Activated CD4-positive, alpha-beta memory T cell treated with anti-CD3 and anti-CD28 coated beads for 36 hours (primary cell): ENCODE measurements around the gene TCL1B. TPM values are rescaled to one million over a fixed set of nuclear protein-coding genes. Genes with fewer than 3 reads are reported as not detected.
"Not testable (repeated sequence)": the region's sequence is repeated elsewhere in the genome, so short reads cannot be mapped to it uniquely, and the experiment has no call there.

Experiments used
- CTCF ChIA-PET: fragments of 350-600 bp; sonication (Branson Sonifier 250); formaldehyde crosslinking; loops from one replicate; lab custom pipeline; 2021; ENCODE audit warnings: antibody characterized with exemption, inconsistent platforms; lab: Charles Lee
- POLR2A ChIA-PET: fragments of 350-600 bp; sonication (Branson Sonifier 250); formaldehyde crosslinking; loops from one replicate; lab custom pipeline; 2021; ENCODE audit warnings: antibody characterized with exemption; lab: Charles Lee
- DNase-seq: peaks from one replicate; pipeline ENCODE4 v3.0.0-alpha.2; 2020
- H3K27ac Mint-ChIP-seq: one replicate; pipeline ENCODE4 v1.8.0; 2021; ENCODE audit warnings: mixed read lengths
- H3K27me3 Mint-ChIP-seq: one replicate; pipeline ENCODE4 v1.8.0; 2021; ENCODE audit warnings: mixed read lengths
- H3K36me3 Mint-ChIP-seq: one replicate; pipeline ENCODE4 v1.8.0; 2021; ENCODE audit warnings: mixed read lengths
- H3K4me1 Mint-ChIP-seq: one replicate; pipeline ENCODE4 v1.8.0; 2021; ENCODE audit warnings: low read depth, mixed read lengths
- H3K4me3 Mint-ChIP-seq: one replicate; pipeline ENCODE4 v1.8.0; 2021; ENCODE audit warnings: mild to moderate bottlenecking, mixed read lengths
- H3K9me3 Mint-ChIP-seq: one replicate; pipeline ENCODE4 v1.8.0; 2021; ENCODE audit warnings: mixed read lengths
- intact Hi-C: fragments of 100-400 bp; cut with micrococcal nuclease; formaldehyde crosslinking; loops from one replicate; pipeline ENCODE4 v1.15.1; 2023
- total RNA-seq, 2 experiments: library from RNA; stranded (reverse); gene quantifications; one replicate each; pipeline ENCODE4 v1.2.3, GENCODE V29; 2021

The TCL1B gene
- total RNA-seq, 2 experiments from 2014 or later: not detected

DNA sequence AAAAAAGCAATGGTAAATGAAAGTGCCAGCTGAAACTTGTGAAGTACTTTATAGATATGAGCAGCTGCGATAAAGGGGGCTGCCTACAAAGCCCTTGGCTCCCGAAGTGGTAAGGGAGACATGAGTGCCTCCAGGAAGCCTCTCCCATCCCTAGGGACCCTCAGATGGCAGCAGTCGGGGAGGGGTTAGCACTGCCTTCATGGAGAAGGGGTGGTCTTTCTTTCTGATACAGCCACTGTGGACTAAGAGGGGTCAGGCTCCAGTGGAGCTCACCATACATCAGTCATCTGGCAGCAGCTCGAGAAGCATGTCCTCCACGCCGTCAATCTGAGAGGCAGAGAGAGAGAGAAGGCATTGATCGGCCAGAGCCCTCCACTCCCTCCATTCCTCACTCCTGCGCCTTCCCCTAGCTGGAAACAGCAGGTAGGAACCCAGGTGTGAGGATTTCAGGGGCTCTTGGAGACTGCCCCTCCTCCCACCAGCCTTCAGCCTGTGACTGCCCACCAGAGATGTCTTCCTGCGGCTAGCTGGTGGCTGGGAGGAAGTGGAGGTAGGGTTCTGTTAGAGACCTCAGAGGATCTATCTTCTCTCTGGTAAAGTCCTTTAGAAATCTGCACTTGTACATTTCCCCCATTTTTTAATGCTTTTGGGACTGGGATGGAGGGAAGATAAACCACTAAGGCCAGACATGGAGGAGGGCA, 25.4 kb downstream of the TCL1B start:
- Mint-ChIP-seq H3K36me3 (no peaks in the 10 kb centered on the region), H3K9me3 (no peaks in the 10 kb centered on the region), H3K27me3 (peaks cover 23% of the 10 kb centered on the region), H3K4me3 (no peak overlapping the region), H3K4me1 (no peaks in the 10 kb centered on the region), H3K27ac (no peak overlapping the region)
- DNase-seq: no peak
- ChIA-PET POLR2A (no interaction called here), CTCF (no interaction called here)
- intact Hi-C loops: no loop called here

DNA sequence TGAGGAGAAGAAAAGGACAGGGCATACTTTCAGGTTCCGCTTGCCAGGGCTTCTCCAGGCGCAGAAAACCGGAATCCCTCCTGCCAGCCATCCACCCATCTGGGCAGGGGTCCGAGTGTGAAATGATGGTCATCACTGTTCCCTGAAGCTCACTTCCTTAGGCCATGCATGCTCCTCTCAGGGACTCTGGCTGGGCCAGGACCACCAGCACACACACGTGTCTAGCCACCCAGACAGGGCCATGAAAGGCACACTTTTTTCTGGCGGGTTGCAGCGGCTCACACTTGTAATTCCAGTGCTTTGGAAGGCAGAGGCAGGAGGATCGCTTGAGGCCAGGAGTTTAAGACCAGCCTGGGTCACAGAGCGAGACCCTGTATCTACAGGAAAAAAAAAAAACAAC, 26.2 kb downstream of the TCL1B start:
- Mint-ChIP-seq H3K9me3 (no peaks in the 10 kb centered on the region), H3K36me3 (no peaks in the 10 kb centered on the region), H3K27ac (no peak overlapping the region), H3K4me1 (no peaks in the 10 kb centered on the region), H3K4me3 (no peak overlapping the region), H3K27me3 (peaks cover 21% of the 10 kb centered on the region)
- POLR2A ChIA-PET: no interaction called here
- CTCF ChIA-PET: no interaction called here
- intact Hi-C loops: no loop called here
- no peak for DNase-seq

DNA sequence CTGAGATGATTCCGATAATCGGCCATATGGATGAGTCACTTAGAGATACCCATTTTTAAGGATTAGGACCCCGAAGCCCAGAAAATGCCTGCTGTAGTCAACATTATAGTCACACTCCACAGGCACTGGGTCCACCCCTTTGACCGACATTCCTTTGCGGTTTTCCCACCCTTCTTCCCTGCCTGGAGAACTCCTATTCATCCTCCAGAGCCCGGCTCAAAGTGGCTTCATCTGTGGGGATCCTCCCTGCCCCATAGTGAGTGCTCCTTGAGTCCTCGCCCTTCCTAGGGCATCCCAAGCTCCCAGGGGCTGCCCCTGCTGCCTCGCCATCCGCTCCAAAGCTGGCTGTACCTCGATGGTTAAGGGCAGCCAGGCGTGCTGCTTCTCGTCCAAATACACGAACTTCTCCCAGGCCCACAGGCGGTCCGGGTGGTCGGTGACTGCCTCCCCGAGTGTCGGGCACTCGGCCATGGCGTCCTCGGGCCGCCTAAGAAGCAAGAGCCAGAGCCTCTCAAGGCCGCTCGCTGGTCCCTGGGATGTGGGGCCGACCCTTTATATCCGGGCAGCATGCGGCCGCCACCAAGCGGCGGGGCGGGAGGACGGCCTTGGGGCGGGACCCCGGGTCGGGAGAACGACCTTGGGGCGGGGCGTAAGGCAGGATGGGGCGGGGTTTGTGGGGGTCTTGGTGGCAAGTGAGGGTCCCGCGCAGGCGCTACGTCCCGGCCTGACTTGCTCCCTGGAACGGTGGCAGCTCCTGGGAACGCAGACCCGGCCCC, 27.6 kb downstream of the TCL1B start, which contains the start of gene TCL1A:
Gene TCL1A (minus strand): TSS at position 530 of the 776 bp plus-strand sequence. CDS start 59 bp downstream, at position 471.
- CTCF ChIA-PET: no interaction called here
- Mint-ChIP-seq H3K36me3 (no peaks in the 10 kb centered on the region), H3K27me3 (peaks cover 18% of the 10 kb centered on the region)

DNA sequence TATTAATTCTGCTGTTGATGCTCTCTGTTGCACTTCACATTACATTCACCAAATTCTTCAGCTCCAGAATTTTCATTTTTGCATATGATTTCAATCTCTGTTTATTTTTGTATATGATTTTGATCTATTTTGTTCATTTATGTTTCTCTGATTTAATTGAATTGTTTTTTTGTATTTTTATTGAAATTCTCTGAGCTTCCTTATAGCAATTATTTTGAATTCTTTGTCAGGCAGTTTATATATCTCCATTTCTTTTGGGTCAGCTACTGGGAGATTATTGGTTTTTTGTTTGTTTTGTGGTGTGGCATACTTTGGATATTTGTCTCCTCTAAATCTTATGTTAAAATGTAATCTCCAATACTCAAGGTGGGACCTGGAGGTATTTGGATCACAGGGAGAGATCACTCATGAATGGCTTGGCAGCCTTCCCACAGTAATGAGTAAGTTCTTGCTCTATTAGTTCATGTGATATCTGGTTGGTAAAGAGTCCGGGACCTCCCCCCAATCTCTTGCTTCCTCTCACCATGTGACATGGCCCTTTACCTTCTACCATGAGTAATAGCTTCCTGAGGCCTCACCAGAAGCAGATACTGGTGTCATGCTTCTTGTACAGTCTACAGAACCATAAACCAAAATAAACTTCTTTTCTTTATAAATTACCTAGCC, 36.4 kb downstream of the TCL1B start:
- intact Hi-C loops: no loop called here
- H3K4me3 Mint-ChIP-seq: no peak overlapping the region
- CTCF ChIA-PET: no interaction called here
- POLR2A ChIA-PET: no interaction called here
- H3K9me3 Mint-ChIP-seq: peaks cover 10% of the 10 kb centered on the region
- DNase-seq: no peak
- H3K27me3 Mint-ChIP-seq: peaks cover 17% of the 10 kb centered on the region
- H3K4me1 Mint-ChIP-seq: no peaks in the 10 kb centered on the region
- H3K36me3 Mint-ChIP-seq: no peaks in the 10 kb centered on the region
- no peak overlapping the region for H3K27ac Mint-ChIP-seq

More for the DNA sequence above, 27.6 kb downstream of the TCL1B start, which contains the start of gene TCL1A:
- no peaks in the 10 kb centered on the region for H3K9me3 Mint-ChIP-seq
- H3K27ac Mint-ChIP-seq: no peak within 1 kb of the TSS
- intact Hi-C loops: no loop called here
- H3K4me3 Mint-ChIP-seq: no peak within 1 kb of the TSS
- POLR2A ChIA-PET: no interaction called here
- no peak for DNase-seq
- no peaks in the 10 kb centered on the region for H3K4me1 Mint-ChIP-seq

DNA sequence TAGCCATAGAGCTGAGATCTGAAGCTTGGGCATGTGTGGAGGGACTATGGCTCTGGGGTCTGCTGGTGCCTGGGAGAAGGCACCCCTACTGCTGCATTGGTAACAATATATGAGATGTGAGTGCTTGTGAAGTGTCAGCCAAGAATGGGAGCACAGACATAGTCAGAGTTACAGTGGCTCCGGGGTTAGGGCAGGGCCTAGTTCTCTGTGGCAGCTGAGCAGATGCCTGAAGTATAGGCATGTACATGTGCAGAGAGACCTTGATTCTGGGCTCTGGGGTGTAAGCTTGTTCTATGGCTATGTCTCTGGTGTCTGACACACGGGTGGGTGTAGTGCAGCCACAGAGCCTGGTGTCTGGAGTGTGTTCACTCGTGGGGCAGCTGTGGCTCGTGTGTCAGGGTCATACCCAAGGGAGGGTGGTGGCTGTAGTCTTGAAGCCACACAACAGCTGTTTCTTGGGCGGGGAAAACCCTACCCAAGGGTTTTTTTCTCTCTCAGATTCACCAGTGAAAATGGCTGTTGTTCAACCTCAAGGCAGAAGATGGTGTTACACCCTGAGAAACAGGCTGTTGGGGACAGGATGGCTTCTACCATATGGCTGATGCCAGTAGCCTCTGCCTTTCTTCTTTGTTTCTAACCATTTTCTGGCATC, 39.6 kb downstream of the TCL1B start:
- POLR2A ChIA-PET: no interaction called here

DNA sequence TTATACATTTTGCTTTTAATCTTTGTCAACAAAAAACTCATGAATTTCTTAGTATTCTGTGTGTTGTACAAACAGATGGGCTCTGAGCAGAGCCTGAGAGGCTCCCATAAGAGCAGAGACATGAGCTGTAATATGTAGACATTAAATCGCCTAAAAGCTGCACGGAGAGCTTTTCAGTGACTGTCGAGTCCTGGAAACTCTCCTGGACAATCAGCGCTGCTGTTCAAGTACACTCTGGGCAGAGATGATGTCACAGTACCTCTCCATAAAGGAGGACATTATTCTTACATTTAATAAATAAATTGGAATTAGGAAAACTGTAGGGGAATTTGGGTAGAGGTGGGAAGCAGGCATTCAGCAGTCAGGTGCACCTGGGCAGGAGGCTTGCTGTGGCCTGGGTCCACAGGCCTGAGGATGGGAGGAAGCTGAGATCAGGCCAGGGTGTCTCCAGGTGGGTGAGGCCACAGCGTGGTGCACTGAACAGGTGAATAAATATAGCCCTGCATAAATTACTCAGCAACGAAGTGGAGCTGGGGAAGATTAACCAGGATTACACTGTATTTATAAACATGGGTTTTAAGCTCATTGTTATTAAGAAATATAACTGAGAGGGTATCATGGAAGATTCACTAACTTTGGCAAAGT, 41.0 kb downstream of the TCL1B start:
- ChIA-PET CTCF (no interaction called here), POLR2A (no interaction called here)
- peaks cover 7% of the 10 kb centered on the region for H3K9me3 Mint-ChIP-seq
- H3K36me3 Mint-ChIP-seq: no peaks in the 10 kb centered on the region
- no peak overlapping the region for H3K4me3 Mint-ChIP-seq
- no peak for DNase-seq
- no peak overlapping the region for H3K27ac Mint-ChIP-seq
- intact Hi-C loops: no loop called here
- H3K27me3 Mint-ChIP-seq: peaks cover 38% of the 10 kb centered on the region
- no peaks in the 10 kb centered on the region for H3K4me1 Mint-ChIP-seq

More for the DNA sequence above, 39.6 kb downstream of the TCL1B start:
- peaks cover 35% of the 10 kb centered on the region for H3K27me3 Mint-ChIP-seq
- intact Hi-C loops: no loop called here
- no peak overlapping the region for H3K27ac Mint-ChIP-seq
- CTCF ChIA-PET: no interaction called here
- H3K36me3 Mint-ChIP-seq: no peaks in the 10 kb centered on the region
- no peak for DNase-seq
- H3K4me3 Mint-ChIP-seq: no peak overlapping the region
- H3K4me1 Mint-ChIP-seq: no peaks in the 10 kb centered on the region
- peaks cover 10% of the 10 kb centered on the region for H3K9me3 Mint-ChIP-seq

DNA sequence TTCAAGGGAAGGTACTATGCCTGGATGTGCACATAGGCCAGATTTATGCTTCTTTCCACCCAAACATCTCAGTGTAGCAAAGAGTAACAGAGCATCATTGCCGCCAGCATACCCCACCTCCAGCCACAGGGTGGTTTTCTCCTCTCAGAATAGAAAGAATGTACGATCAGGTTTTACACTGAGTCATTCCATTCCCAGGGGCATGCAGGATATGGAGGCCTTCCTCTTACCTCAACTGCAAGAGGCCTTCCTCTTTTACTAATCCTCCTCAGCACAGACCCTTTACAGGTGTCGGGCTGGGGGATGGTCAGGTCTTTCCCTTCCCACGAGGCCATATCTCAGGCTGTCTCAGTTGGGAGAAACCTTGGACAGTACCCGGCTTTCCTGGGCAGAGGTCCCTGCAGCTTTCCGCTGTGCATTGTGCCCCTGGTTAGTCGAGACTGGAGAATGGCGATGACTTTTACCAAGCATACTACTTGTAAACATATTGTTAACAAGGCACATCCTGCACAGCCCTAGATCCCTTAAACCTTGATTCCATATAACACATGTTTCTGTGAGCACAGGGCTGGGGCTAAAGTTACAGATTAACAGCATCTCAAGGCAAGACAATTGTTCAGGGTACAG, 43.3 kb downstream of the TCL1B start:
- H3K27ac Mint-ChIP-seq, POLR2A ChIA-PET, CTCF ChIA-PET, H3K4me3 Mint-ChIP-seq, H3K36me3 Mint-ChIP-seq, DNase-seq, intact Hi-C loops, H3K9me3 Mint-ChIP-seq, H3K4me1 Mint-ChIP-seq: not testable (repeated sequence)
- peaks cover 41% of the 10 kb centered on the region for H3K27me3 Mint-ChIP-seq

DNA sequence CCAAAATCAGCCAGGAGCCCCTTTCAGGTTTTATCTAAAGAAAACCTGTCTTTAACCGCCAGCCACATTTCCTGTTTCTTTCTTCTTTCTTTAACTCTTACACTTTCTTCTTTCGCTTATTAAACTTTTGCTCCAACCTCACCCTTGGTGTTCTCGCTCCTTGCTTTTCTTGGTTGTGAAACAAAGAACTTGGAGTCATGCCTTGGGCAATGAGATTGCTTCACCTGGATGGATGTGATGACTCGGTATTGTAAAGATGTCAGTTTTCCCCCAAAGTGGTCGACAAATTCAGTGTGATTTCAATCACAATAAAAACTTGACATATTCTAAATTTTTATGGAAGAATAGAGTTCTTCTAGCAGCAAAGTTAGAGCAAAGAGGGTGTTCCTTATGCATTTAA, 43.9 kb downstream of the TCL1B start:
- POLR2A ChIA-PET: no interaction called here
- intact Hi-C loops: no loop called here
- H3K4me3 Mint-ChIP-seq: no peak overlapping the region
- CTCF ChIA-PET: no interaction called here
- no peak for DNase-seq
- peaks cover 38% of the 10 kb centered on the region for H3K27me3 Mint-ChIP-seq
- H3K27ac Mint-ChIP-seq: no peak overlapping the region
- no peaks in the 10 kb centered on the region for H3K9me3 Mint-ChIP-seq
- no peaks in the 10 kb centered on the region for H3K4me1 Mint-ChIP-seq
- H3K36me3 Mint-ChIP-seq: no peaks in the 10 kb centered on the region

DNA sequence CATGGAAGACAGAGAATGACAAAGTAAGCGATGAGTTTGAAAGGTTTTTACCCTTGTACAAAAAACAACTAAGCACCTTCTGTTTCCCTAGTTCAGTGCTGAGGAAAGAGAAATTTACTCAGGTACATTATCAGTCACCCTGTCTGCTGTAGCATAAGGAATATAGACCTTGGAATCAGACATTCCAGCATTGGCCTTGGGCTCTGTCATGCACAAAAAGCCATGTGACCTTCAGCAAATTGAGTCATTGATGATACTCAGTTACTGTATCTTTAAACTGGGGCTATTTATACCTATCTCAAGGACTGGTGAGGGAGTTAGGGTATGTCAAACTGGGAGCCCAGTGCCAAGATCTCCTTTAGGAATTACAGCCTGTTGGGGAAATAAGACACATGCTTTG, 47.0 kb downstream of the TCL1B start:
- Mint-ChIP-seq H3K27ac (no peak overlapping the region), H3K27me3 (peaks cover 25% of the 10 kb centered on the region), H3K4me1 (no peaks in the 10 kb centered on the region), H3K4me3 (no peak overlapping the region), H3K36me3 (no peaks in the 10 kb centered on the region), H3K9me3 (no peaks in the 10 kb centered on the region)
- DNase-seq: no peak
- intact Hi-C loops: no loop called here
- CTCF ChIA-PET: interaction anchor here (1.3 kb wide), 1 partner anchor 42 kb away, joined by 5 read pairs; no protein-coding TSS in a partner anchor
- POLR2A ChIA-PET: no interaction called here

DNA sequence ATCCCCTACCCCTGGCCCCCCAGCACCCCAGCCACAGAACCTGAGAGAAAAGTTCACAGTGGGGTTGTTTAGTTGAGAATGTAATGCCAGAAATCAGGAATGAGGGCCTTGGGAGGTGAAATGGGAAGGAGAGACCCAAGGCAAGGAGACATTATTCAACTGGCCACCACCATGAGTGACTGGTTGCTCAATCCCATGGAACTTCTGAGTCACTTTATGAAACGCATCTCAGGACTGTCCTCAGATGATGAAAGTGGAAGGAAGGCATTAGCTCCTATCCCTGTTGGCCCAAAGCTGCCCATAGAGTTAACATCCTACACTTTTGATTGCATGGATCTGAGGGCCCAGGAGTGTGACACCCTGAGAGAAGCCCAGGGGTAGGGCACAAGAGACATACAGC, 53.1 kb downstream of the TCL1B start:
- no peak overlapping the region for H3K27ac Mint-ChIP-seq
- H3K9me3 Mint-ChIP-seq: peaks cover 7% of the 10 kb centered on the region
- intact Hi-C loops: no loop called here
- DNase-seq: no peak
- ChIA-PET POLR2A (no interaction called here), CTCF (no interaction called here)
- H3K4me3 Mint-ChIP-seq: no peak overlapping the region
- peaks cover 5% of the 10 kb centered on the region for H3K36me3 Mint-ChIP-seq
- peaks cover 1% of the 10 kb centered on the region for H3K27me3 Mint-ChIP-seq
- peaks cover 5% of the 10 kb centered on the region for H3K4me1 Mint-ChIP-seq

DNA sequence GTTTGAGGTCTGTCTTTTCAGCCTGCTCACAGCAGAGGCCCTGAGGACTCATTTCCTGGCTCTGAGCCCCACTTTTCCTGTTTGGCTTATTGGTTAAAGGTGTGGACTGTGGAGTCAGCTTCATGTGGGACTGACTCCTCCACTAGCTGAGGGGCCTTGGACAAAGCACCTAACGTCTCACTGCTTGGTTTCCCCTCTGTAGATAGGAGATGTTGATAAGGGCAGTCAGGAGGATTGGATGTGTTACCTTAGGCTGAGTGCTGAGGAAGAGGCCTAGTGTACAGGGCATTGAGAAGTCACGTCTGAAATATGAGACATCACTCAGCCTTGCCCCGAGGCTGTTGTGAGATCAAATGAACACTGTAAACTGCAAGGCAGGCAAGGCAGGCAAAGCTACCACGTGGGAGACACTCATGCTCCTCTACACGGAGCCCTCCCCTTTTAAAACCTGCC, 54.8 kb downstream of the TCL1B start:
- Mint-ChIP-seq H3K4me1 (peaks cover 5% of the 10 kb centered on the region), H3K36me3 (peaks cover 5% of the 10 kb centered on the region), H3K9me3 (peaks cover 7% of the 10 kb centered on the region), H3K27me3 (no peaks in the 10 kb centered on the region), H3K27ac (no peak overlapping the region), H3K4me3 (no peak overlapping the region)
- no peak for DNase-seq
- intact Hi-C loops: no loop called here
- ChIA-PET CTCF (no interaction called here), POLR2A (no interaction called here)
